Rectal smooth muscle tissue (tissue), 1 donor: ENCODE results near the gene LCA5.

Source experiments
- H3K27ac ChIP-seq: one replicate; pipeline ENCODE4 v1.7.0; 2013; ENCODE audit warnings: low read depth, low read length, inconsistent platforms
- H3K27me3 ChIP-seq: one replicate; pipeline ENCODE4 v1.7.0; 2013; ENCODE audit warnings: low read length; ENCODE audit not compliant: control insufficient read depth, insufficient read depth
- H3K36me3 ChIP-seq: one replicate; pipeline ENCODE4 v1.7.0; 2013; ENCODE audit warnings: low read length; ENCODE audit not compliant: control insufficient read depth, insufficient read depth
- H3K4me1 ChIP-seq: one replicate; pipeline ENCODE4 v1.7.0; 2013; ENCODE audit warnings: low read length; ENCODE audit not compliant: control insufficient read depth, insufficient read depth
- H3K4me3 ChIP-seq: one replicate; pipeline ENCODE4 v1.7.0; 2013; ENCODE audit warnings: low read length
- H3K9ac ChIP-seq: one replicate; pipeline ENCODE4 v1.7.0; 2013; ENCODE audit warnings: low read length

Gene LCA5

DNA sequence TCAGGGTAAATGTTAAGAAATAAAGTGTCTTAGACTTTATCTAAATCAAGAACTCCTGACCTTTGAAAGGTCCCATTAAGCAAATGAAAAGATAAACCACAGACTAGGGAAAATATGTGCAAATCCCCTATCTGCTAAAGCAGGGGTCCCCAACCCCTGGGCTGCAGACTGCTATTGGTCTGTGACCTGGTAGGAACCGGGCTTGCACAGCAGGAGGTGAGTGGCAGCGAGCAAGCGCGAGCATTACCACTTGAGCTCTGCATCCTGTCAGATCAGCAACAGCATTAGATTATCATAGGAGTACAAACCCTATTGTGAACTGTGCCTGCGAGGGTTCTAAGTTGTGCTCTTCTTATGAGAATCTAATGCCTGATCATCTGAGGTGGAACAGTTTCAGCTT is 42.4 kb downstream of the LCA5 start:
- Histone ChIP-seq H3K27me3 (no peaks in the 10 kb centered on the region), H3K27ac (no peak overlapping the region), H3K36me3 (no peaks in the 10 kb centered on the region), H3K4me3 (no peak overlapping the region), H3K4me1 (no peaks in the 10 kb centered on the region), H3K9ac (no peak overlapping the region)

- no peaks in the 10 kb centered on the region for H3K4me1 ChIP-seq
- no peaks in the 10 kb centered on the region for H3K27me3 ChIP-seq
- no peak overlapping the region for H3K4me3 ChIP-seq
- no peaks in the 10 kb centered on the region for H3K36me3 ChIP-seq
- H3K27ac ChIP-seq: no peak overlapping the region
- no peak overlapping the region for H3K9ac ChIP-seq
Measured at GRCh38 chr6:79470728-79471127, 66.5 kb downstream of the LCA5 start.

- no peaks in the 10 kb centered on the region for H3K4me1 ChIP-seq
- H3K36me3 ChIP-seq: no peaks in the 10 kb centered on the region
- H3K27me3 ChIP-seq: no peaks in the 10 kb centered on the region
- no peak overlapping the region for H3K27ac ChIP-seq
- no peak overlapping the region for H3K9ac ChIP-seq
- H3K4me3 ChIP-seq: no peak overlapping the region
Measured at GRCh38 chr6:79469376-79470246, 67.6 kb downstream of the LCA5 start.

DNA sequence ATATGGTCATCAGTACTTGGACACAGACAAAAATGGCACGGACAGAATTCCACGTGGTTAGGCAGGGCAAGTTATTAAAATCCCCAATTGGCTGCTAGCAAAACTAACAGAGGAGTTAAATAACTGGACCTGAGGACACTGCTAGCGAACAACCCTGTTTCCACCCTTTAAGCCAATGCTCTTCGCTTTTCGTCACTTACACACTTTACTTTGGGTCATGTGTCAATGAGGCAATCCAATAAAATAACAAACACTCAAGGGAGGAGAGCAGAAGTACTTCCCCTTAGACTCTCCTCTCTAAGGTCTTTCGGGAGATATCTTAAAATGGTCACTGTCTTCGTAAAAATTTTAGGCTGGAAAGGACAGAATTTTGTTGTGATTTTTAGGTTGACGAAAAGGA is 68.6 kb downstream of the LCA5 start:
- Histone ChIP-seq H3K4me3 (no peak overlapping the region), H3K27ac (no peak overlapping the region), H3K27me3 (no peaks in the 10 kb centered on the region), H3K36me3 (no peaks in the 10 kb centered on the region), H3K9ac (no peak overlapping the region), H3K4me1 (no peaks in the 10 kb centered on the region)

GRCh38 chr6:79468116-79468515 is 69.1 kb downstream of the LCA5 start:
- Histone ChIP-seq H3K27ac (no peak overlapping the region), H3K27me3 (no peaks in the 10 kb centered on the region), H3K4me3 (no peak overlapping the region)

DNA sequence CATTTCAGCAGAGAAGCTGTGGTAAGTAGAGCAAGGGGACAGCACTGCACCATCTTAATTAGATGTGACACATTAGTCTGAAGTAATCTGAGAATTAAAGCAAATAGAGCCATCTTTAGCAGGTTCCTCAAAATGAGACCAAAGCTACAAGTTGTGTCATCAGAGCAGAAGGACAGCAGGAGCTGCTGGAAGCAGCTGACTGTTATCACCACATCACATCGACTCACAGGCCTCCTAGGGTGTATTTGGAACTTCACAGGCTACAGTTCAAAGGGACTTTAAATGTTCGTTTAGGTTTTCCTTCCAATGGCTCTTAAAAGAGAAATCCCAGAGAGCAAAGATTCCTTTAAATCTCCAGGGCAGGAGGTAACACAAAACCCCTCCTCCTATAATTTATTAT is 69.5 kb downstream of the LCA5 start:
- Histone ChIP-seq H3K27me3 (no peaks in the 10 kb centered on the region), H3K4me3 (no peak overlapping the region), H3K36me3 (no peaks in the 10 kb centered on the region), H3K27ac (no peak overlapping the region), H3K4me1 (no peaks in the 10 kb centered on the region), H3K9ac (no peak overlapping the region)

More at GRCh38 chr6:79468116-79468515, 69.1 kb downstream of the LCA5 start:
- Histone ChIP-seq H3K9ac (no peak overlapping the region), H3K36me3 (no peaks in the 10 kb centered on the region), H3K4me1 (no peaks in the 10 kb centered on the region)

DNA sequence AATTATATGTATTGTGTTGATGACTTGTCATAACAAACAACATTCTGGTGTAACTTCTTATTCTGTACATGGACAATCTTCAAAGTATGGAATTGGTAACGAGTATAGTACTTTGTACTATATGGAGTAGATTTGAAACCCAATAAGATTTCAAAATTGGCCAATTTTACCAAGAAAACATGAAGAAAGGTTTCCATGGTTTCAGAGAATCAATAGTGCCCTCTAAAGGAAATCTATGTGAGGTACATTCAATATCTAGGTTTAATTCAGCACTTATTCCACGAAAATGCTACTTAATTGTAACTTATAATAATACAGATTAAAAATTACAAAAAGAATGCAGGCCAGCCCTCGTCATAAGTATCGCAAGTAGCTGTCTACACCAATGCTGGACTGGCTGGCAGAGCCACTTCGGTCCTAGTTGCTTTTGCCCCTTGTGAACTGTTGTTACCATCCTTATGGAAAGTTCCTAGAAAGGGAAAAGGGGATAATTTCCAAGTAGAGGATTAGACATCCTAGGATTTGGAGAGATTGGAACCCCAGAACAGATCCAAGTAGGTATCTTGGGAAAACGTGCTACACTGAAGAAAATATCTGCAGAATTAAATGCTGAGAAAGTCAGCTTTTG is 70.9 kb downstream of the LCA5 start:
- H3K4me3 ChIP-seq: no peak overlapping the region
- no peaks in the 10 kb centered on the region for H3K4me1 ChIP-seq
- no peaks in the 10 kb centered on the region for H3K27me3 ChIP-seq
- H3K9ac ChIP-seq: no peak overlapping the region
- no peak overlapping the region for H3K27ac ChIP-seq
- H3K36me3 ChIP-seq: no peaks in the 10 kb centered on the region

GRCh38 chr6:79465381-79465780 is 71.8 kb downstream of the LCA5 start:
- Histone ChIP-seq H3K4me3 (no peak overlapping the region), H3K27me3 (no peaks in the 10 kb centered on the region), H3K36me3 (no peaks in the 10 kb centered on the region), H3K27ac (no peak overlapping the region), H3K9ac (no peak overlapping the region), H3K4me1 (no peaks in the 10 kb centered on the region)

DNA sequence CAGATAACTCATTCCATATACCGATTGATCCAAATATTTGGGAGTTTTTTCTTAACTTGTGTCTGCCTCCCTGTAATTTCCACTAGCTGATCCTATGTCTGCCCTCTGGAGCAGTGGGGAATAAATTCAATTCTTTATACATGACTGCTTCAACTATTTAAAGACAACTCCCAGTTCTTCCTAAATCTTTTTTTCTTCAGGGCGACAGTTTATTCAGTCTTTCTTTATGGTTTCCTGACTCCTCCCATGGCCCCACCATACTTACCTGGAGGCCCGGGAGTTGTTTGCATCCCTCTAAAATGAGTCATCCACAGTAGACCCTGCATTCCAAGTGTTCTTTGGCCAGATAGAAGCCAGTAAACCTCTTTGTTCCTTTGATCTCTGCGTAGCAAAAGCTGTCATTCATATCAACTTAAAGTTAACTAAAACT is 73.6 kb downstream of the LCA5 start:
- no peak overlapping the region for H3K4me3 ChIP-seq
- H3K4me1 ChIP-seq: no peaks in the 10 kb centered on the region
- no peaks in the 10 kb centered on the region for H3K27me3 ChIP-seq
- no peak overlapping the region for H3K27ac ChIP-seq
- H3K9ac ChIP-seq: no peak overlapping the region
- no peaks in the 10 kb centered on the region for H3K36me3 ChIP-seq

GRCh38 chr6:79461205-79461604 is 76.0 kb downstream of the LCA5 start:
- Histone ChIP-seq H3K9ac (no peak overlapping the region), H3K4me1 (no peaks in the 10 kb centered on the region), H3K4me3 (no peak overlapping the region), H3K27me3 (no peaks in the 10 kb centered on the region), H3K36me3 (no peaks in the 10 kb centered on the region), H3K27ac (no peak overlapping the region)

GRCh38 chr6:79455446-79455845 is 81.8 kb downstream of the LCA5 start:
- Histone ChIP-seq H3K9ac (no peak overlapping the region), H3K27me3 (no peaks in the 10 kb centered on the region), H3K4me1 (no peaks in the 10 kb centered on the region), H3K27ac (no peak overlapping the region), H3K36me3 (no peaks in the 10 kb centered on the region), H3K4me3 (no peak overlapping the region)

GRCh38 chr6:79453558-79454042 is 83.6 kb downstream of the LCA5 start:
- H3K27me3 ChIP-seq: no peaks in the 10 kb centered on the region
- no peak overlapping the region for H3K27ac ChIP-seq
- H3K4me3 ChIP-seq: no peak overlapping the region

DNA sequence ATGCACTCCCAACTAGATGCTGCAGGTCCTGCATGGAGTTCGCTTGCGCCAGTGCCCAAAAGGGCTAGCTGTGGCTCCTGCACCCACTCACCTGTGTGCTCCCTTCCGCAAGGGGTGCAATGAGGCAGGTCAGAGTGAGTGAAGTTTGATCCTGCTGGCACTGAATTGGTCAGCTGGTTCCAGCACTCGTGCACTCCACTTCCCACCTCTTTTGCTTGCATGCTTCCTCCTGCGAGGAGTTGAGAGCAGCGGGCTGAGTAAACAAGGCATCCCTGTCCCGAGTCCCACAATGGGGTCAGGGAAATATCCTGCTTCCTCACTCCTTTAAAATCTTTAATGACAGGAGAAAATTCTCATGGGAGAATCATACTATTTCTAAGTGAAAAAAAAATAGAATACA is 86.2 kb downstream of the LCA5 start:
- Histone ChIP-seq H3K36me3 (no peaks in the 10 kb centered on the region), H3K27me3 (no peaks in the 10 kb centered on the region), H3K4me1 (no peaks in the 10 kb centered on the region), H3K27ac (no peak overlapping the region), H3K4me3 (no peak overlapping the region), H3K9ac (no peak overlapping the region)

More at GRCh38 chr6:79453558-79454042, 83.6 kb downstream of the LCA5 start:
- H3K9ac ChIP-seq: no peak overlapping the region
- H3K36me3 ChIP-seq: no peaks in the 10 kb centered on the region
- no peaks in the 10 kb centered on the region for H3K4me1 ChIP-seq
